ENCODE results near the gene SLC39A12.

The SLC39A12 gene

GRCh38 chr10:18066947-18067346 lies 115.2 kb downstream of the SLC39A12 start:
- no peak for DNase-seq

DNA sequence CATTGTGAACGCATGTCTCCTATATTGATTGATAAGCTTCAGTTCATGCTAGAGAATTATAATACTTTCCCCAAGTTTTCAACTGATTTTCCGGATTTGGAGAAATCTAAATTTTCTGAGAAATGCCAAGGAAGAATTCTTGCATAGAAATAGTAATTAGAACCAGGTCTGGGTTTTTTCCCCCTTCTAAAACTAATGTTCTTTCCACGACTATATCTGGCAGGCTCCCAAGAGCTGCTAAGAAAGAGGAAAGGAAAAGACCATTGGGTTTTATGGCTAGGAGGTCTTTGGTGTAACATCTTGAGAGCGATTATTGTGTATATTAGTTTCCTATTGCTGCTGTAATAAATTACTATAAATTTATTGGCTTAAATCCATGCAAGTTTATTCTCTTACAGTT lies 116.7 kb downstream of the SLC39A12 start:
- no peak for DNase-seq

DNA sequence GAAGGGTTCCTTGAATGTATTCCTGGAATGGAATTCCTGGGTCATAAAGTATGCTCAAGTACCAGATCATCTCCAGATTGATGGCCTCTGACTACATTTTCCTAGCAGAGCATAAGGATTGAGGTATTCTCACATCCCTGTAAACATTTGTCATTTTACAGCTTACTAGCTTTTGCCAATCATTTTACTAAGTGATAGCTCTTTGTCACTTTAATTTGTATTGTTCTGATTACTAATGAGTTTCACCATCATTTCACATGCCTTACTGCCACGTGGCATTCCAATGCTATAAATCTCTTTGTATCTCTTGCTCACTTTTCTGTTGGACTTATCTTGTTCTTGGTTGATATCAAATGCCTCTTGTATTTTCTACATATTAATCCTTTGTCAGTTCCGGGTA lies 119.9 kb downstream of the SLC39A12 start:
- DNase-seq: no peak

DNA sequence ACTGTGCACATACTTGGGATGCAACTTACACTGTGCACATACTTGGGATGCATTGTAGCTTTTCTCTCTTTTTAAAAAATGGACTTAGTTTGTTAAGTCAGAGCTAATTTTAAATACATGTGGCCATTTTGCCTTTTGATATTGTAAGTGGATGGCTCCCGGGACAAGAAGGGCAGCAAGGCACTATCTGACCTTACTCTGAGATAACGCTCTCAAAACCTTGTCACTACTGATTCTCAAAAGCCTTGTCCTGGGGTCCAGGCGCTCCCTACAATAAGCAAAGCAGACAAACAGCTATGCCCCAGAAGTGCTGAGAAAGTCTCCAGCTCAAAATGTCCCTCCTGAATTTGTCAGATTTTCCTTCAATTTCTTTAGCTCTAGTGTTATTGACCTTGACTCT lies 121.6 kb downstream of the SLC39A12 start:
- DNase-seq: no peak

DNA sequence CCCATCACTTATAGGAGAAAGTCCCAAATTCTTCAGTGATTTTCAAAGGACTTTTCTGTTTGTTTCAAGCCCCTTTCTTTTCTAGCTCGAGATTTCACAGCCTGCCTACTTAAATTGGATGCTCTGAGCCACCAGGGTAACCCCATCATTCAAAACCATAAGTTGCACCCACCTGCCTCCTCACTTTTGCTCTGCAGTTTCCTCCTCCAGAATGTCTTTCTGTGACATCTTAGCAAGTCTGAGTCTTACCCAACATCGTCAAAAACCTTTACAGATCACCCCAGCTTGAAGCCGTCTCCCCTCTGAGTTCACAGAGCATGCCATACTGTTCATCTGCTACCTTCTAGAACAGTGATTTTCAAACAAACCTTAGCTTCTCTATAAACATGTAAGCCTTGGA lies 124.2 kb downstream of the SLC39A12 start:
- DNase-seq: no peak

- no peak for DNase-seq
These were observed 128.1 kb downstream of the SLC39A12 start for GRCh38 chr10:18079665-18080295.

- DNase-seq: no peak
These were observed 130.7 kb downstream of the SLC39A12 start for GRCh38 chr10:18082381-18082780.

- no peak for DNase-seq
These were observed 134.1 kb downstream of the SLC39A12 start for GRCh38 chr10:18085855-18086254.

- DNase-seq: no peak
These were observed 135.0 kb downstream of the SLC39A12 start for GRCh38 chr10:18086746-18087145.

GRCh38 chr10:18087355-18087754 lies 135.6 kb downstream of the SLC39A12 start:
- DNase-seq: no peak
